ENCODE data around the gene AHNAK. TPM values are rescaled to one million over a fixed set of nuclear protein-coding genes. Genes with fewer than 3 reads are reported as not detected.

Gene AHNAK
- total and polyA plus RNA-seq, 2 of the 8 experiments (the other 6 are each of a cell fraction or from before 2014, with no cell fraction given): 2.0 to 5.8 TPM

GRCh38 chr11:62464655-62465054, 82.0 kb downstream of the AHNAK start (continued):
- no peak for TF ChIP-seq CHD7 (IDR thresholded peaks at IDR 0.05; ENCODE audit: insufficient replicate concordance, low read length)
- TF ChIP-seq CEBPB (IDR thresholded peaks at IDR 0.05; ENCODE audit: low read depth, low read length): no peak
- TF ChIP-seq, protein P1, sequence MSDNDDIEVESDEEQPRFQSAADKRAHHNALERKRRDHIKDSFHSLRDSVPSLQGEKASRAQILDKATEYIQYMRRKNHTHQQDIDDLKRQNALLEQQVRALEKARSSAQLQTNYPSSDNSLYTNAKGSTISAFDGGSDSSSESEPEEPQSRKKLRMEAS (IDR thresholded peaks at IDR 0.05): no peak
- no peak for TF ChIP-seq RNF2 (IDR thresholded peaks at IDR 0.05; ENCODE audit: borderline replicate concordance, low read depth, low read length, missing control alignments, poor library complexity, severe bottlenecking)
